HepG2 (cell line): ENCODE data around the gene NKAIN2.

Experiments
- CTCF ChIP-seq: sonication (generic); formaldehyde crosslinking; IDR thresholded peaks from 2 replicates; pipeline ENCODE4 v1.5.0; 2020; ENCODE audit warnings: mild to moderate bottlenecking, missing genetic modification reagents, moderate library complexity
- FOXJ3 ChIP-seq: sonication (generic); formaldehyde crosslinking; IDR thresholded peaks from 2 replicates; pipeline ENCODE4 v1.4.0; 2020; ENCODE audit warnings: missing genetic modification reagents, mild to moderate bottlenecking, borderline replicate concordance
- KDM5A ChIP-seq: fragments of 200-600 bp; sonication (generic); IDR thresholded peaks from 2 replicates; pipeline ENCODE4 v1.7.0; 2018; ENCODE audit warnings: antibody characterized with exemption, mild to moderate bottlenecking, low read length, borderline replicate concordance
- PHF8 ChIP-seq: sonication (generic); formaldehyde crosslinking; IDR thresholded peaks from 2 replicates; pipeline ENCODE4 v1.5.0; 2020; ENCODE audit warnings: missing genetic modification reagents
- ZNF772 ChIP-seq: sonication (generic); formaldehyde crosslinking; IDR thresholded peaks from 2 replicates; pipeline ENCODE4 v1.5.0; 2020; ENCODE audit warnings: mild to moderate bottlenecking, missing genetic modification reagents

DNA sequence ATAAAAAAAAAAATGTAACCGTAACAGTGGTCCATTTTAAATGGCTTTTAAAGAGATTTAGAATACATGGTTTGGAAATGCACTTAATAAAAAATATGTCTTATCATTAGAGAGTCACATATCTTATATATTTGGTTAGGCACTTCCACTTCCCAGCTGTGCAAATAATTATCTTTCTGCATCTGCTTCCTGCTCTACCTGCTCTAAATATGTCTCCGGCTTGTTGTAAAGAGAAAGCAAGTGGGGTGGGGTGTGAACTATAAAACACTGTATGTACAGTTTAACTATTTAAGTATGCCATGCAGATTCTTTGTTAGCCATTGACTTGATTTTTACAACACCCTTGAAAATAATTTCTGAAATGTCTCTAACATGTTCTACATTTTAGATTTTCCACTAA, 106.3 kb downstream of the NKAIN2 start:
- TF ChIP-seq PHF8, result no peak
- TF ChIP-seq FOXJ3 (CRISPR knock-in tag), result no peak
- no peak for TF ChIP-seq ZNF772
- TF ChIP-seq CTCF (CRISPR knock-in tag), result no peak
- no peak for TF ChIP-seq KDM5A
